GM18520 (cell line): ENCODE results near the gene SPSB1.

ENCODE experiments used
- ATAC-seq: cut with Tn5 transposase; IDR thresholded peaks from one replicate; pipeline ENCODE4 v1.9.1; 2021; ENCODE audit not compliant: unreplicated experiment

SPSB1 gene

GRCh38 chr1:9361630-9362260 lies 69.1 kb downstream of the SPSB1 start:
- ATAC-seq = no peak

DNA sequence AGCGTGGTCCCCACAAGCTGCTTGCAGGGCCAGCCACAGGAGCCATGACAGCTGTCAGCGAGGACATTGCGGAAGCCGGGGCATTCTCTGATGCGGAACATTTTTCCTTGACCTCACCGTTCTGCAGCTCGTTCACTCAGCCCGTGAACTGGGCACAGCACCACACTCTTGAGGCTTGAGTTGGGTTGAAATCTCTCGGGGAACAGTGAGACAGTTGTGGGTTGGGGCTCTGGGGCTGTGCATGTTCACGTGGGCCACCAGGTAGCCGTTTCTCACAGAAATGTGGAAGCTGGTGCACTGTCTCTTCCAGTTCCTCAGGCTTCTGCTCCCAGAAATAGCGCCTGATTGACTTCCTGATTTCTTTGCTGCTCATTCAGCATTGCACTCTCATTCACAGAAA lies 69.8 kb downstream of the SPSB1 start:
- no peak for ATAC-seq

DNA sequence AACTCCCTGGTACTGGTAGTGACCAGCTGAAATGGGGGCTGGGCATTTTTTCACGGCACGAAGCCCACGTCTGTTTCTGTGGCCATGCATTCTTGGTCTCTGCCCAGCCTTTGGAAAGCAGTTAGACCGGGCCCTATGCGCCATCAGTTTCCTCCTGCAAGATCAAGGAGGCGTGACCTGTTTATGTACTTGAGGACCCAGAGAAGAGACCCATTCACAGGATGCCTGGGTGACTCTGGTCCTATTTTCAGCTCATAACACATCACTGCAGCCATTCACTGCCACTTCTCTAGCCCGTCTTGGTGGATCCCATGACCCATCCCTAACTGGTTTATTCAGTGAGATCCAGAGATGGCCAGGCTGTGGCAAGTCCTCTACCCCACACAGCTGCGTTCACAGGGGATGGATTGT lies 70.4 kb downstream of the SPSB1 start:
- no peak for ATAC-seq

DNA sequence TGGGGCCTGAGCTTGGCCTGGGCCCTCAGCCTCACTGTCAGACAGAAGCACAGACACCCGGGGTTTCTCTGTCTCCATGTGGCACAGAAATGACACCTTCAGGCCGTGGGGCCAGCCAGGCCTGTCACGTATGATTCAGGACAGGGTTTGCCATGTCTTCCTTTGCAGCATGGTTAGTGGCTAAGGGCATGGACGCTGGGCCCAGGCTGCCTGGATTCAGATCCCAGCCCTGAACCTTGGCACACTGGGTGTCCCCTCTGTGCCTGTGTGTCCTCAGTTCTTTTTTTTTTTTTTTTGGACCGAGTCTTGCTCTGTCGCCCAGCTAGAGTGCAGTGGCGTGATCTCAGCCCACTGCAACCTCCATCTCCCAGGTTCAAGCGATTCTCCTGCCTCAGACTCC lies 73.6 kb downstream of the SPSB1 start:
- ATAC-seq = no peak

DNA sequence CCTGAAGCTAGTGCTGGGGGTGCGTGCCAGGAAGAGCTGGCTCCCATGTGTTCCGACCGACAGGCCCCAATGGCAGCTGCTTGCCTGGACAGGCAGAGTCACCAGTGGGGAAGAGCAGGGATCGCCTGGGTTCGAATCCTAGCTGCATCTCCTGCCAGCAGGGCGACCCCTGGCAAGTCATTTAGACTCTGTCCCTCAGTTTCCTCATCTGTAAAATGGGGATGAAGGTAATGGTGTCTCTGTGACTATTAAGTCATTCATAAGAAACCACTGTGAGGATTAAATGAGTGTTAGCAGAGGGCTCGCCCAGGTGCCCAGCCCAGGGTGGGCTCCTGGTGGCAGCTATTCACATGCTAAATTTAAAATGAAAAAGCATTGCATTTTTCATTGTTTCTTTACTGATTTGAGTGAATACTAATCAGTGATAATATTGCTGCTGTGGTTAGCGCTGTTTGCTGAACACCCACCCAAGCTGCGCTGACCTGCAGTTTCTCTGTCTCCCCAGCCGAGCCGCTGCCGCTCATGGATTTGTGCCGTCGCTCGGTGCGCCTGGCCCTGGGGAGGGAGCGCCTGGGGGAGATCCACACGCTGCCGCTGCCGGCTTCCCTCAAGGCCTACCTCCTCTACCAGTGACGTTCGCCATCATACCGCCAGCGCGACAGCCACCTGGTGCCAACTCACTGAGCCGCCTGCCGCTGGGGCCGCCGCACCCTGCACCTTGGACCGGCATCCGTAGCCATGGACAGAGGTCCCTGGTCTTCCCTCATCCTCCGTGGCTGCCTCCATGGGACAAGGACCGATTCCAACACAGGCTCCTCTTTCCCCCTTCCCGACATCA lies 74.5 kb downstream of the SPSB1 start:
- ATAC-seq = no peak

GRCh38 chr1:9367806-9368205 lies 75.1 kb downstream of the SPSB1 start:
- ATAC-seq = no peak

- ATAC-seq = no peak
Observed at GRCh38 chr1:9368356-9368755, 75.7 kb downstream of the SPSB1 start.

GRCh38 chr1:9369964-9370788 lies 77.5 kb downstream of the SPSB1 start:
- ATAC-seq = no peak

DNA sequence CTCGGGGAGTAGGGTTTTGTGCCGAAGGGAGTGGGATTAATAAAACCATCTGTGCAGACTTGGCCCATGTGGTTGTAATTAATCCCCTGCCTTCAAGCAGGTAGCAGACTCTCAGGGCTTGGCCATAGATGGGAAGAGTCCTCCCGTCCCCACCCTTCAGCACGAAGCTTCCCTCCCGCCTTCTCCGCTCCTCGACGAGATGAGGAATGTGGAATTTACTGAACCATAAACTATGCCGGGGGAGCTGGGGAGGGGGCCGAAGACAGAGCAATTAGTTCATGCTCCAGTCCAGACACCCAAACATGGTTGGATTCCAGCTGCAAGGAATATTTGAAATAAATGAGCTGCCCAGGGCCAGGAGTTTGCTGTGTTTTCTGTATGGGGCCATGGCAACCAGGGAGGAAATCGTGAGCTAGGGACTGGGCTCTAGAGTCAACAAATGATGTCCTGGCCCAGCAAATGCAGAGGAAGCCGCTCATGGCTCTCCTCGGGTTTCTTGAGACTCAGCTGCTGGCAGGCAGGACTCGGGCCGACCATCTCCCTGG lies 78.8 kb downstream of the SPSB1 start:
- no peak for ATAC-seq

GRCh38 chr1:9371951-9372350 lies 79.3 kb downstream of the SPSB1 start:
- ATAC-seq = no peak

- ATAC-seq = no peak
Observed at GRCh38 chr1:9373619-9374018, 80.9 kb downstream of the SPSB1 start.

DNA sequence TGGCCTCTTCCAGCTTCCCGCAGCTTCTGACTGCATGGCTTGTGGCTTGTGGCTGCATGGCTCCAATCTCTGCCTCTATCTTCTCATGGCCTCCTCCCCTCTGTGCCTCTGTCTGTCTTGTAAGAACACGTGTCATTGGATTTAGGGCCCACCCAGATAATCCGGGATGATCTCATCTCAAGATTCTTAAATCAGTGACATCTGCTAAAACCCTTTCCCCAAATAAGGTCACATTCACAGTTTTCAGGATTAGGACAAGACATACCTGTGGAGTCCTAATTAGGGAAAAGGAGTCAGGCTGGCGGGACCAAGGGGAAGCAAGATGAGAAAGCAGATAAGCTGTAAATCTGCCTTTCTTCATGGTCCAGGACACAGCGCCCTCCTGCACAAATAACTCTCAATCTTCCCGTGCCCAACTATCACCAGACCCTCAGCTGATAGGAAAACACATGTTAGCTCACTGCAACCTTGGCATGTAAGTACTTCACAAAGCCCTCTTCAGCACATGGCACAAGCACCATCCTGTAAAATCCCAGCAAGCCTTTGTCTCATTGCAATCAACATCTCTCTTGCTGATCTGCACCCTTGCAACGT lies 82.2 kb downstream of the SPSB1 start:
- no peak for ATAC-seq

- ATAC-seq = no peak
Observed at GRCh38 chr1:9375912-9376311, 83.2 kb downstream of the SPSB1 start.

DNA sequence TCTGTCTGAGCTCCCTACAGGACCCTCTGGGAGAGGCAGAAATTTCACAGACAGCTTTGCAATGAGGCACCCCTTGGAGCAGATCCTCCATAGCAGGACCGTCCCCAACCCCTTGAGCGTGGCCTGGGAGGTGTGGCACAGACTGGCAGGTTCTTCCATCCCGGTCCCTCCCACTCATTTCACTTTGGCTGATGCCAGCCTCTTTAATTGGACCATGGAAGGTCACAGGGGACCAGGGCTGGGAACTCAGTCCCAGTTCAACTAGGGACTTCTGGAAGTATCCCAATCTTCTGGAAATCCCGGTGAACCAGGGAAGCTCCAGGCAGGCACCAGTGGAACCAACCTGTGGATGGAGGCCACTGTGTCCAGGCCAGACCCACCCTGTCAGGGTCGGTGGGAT lies 83.7 kb downstream of the SPSB1 start:
- no peak for ATAC-seq

- no peak for ATAC-seq
Observed at GRCh38 chr1:9376886-9377333, 84.2 kb downstream of the SPSB1 start.

DNA sequence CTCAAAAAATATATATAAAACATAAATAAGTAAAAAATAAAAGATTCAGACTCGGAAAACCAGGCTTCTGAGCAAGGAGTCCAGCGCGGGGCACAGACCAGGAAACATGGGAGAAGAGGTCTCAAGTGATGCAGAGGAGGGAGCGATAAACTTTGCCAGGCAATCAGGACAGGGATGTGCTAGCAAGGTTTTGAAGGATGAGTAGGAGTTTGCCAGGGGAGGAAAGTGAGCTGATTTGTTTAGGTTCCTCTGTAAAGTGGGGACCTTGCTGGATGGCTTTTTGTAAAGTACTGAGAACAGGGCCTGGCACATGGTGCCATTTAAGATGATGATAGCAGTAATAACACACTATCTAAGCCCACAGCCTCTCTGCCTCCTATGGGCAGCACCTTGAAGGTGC lies 86.1 kb downstream of the SPSB1 start:
- ATAC-seq = no peak

- no peak for ATAC-seq
Observed at GRCh38 chr1:9380711-9381110, 88.0 kb downstream of the SPSB1 start.

DNA sequence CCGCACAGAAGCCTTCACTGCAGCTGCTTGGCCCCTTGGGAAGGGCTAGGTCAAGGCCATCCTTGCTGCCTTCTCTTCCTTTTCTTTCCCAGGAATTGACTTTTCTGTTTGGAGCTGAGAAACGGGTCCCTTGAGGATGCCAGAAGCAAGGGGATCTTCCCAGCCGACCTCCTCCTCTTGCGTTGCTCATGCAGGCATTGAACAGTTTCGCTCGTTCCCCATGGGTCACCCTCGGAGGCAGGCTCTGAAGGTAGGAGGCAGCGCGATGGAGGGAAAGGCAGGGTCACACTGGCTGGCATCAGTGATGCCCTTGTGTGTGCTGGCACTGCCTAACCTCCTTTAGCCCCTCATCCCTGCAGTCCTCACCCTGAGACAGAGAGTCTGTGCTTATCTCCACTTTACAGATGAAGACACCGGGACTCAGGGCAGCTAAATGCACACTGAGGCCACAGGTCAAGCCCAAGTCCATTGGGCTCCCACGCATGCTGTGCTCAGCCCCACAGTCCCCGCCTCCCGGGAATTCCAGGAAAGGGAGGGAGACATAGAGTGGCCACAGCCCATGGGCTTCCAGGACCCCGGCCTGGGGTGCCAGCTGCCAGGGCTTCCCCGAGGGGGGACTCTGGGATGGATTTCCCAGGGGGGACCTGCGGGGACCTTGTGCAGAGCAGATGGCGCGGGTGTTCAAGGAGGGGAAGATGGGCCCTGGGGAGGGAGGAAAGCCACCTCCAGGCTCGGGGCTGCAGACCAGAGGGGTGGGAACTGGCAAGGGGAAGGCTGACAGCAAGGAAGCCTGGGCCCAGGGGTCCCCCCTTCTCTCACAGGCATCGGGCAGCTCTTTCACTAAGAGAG lies 90.2 kb downstream of the SPSB1 start:
- no peak for ATAC-seq

GRCh38 chr1:9384128-9384527 lies 91.4 kb downstream of the SPSB1 start:
- no peak for ATAC-seq

GRCh38 chr1:9384751-9385245 lies 92.1 kb downstream of the SPSB1 start:
- ATAC-seq = no peak
